ENCODE results near the gene SH3BP5L.

The SH3BP5L gene

DNA sequence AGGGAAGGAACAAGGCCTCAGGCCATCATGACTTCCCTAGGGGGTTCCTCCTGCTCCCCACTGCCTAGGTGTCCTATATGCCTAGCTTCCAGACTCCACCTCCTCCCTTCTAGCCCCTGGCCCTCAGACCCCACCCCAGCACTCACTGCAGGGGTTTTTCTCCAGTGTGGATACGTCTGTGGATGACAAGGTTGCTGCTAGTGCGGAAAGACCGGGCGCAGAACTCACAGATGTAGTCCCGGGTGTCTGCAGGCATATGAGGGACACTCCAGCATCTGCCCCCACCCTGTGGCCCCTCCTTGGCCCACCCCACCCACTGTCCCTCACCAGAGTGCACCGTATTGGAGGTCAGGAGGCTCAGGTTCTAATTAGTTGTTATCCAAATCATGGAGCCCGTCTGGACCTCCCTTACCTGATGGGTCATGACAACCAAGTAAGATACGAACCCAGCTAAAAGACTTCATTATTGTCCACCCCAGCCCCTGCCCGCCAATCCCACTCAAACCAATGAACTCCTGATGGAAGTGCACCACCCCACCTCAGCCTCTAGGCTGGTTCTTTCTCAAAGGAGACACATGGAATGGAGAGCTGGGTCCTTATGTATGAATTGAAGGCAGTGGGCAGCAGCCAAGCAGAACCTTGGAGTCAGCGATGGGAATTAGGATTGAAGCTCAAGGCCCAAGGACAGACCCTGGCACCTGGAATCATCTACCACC lies 25.0 kb upstream of the SH3BP5L start:
- H3K9me3 ChIP-seq (ENCODE audit: control insufficient read depth in 2 of 2, low read length in 2 of 2), result no peaks in the 10 kb centered on the region
- H3K9ac ChIP-seq (ENCODE audit: low read length in 2 of 2), result no peak overlapping the region
- H3K36me3 ChIP-seq (ENCODE audit: control insufficient read depth in 2 of 2, insufficient read depth in 2 of 2, low read length in 2 of 2), result peaks cover 53 to 62% of the 10 kb centered on the region in 2 donors
- H3K4me1 ChIP-seq (ENCODE audit: control insufficient read depth, insufficient read depth, low read length), result peaks cover 3% of the 10 kb centered on the region
- no peaks in the 10 kb centered on the region for H3K27me3 ChIP-seq (ENCODE audit: control insufficient read depth in 1 of 2, insufficient read depth in 2 of 2, low read length in 2 of 2)
- H3K27ac ChIP-seq (ENCODE audit: low read length), result no peak overlapping the region
- no peak overlapping the region for H3K4me3 ChIP-seq (ENCODE audit: low read length in 2 of 2)

DNA sequence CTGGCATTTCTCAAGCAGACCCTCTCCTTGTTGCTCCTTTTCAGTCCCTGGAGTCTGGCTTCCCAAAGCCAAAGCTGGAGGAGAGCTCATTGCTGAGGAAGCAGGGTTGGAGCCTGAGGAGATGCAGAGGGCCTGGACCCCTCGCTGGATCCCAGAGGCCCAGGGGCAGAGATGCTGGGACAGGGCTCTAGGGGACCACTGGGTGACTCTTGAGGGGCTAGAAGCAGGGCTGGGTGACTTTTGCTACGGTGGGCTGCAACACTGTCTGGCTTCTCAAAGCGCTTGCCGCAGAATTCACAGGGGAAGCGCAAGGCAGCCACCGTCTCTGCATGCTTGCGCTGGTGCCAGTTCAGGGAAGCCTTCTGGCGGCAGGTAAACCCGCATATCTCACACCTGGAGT lies 24.4 kb upstream of the SH3BP5L start:
- no peak overlapping the region for H3K27ac ChIP-seq (ENCODE audit: low read length)
- peaks cover 58 to 64% of the 10 kb centered on the region in 2 donors for H3K36me3 ChIP-seq (ENCODE audit: control insufficient read depth in 2 of 2, insufficient read depth in 2 of 2, low read length in 2 of 2)
- H3K4me3 ChIP-seq (ENCODE audit: low read length in 2 of 2), result no peak overlapping the region
- H3K9me3 ChIP-seq (ENCODE audit: control insufficient read depth in 2 of 2, low read length in 2 of 2), result no peaks in the 10 kb centered on the region
- H3K27me3 ChIP-seq (ENCODE audit: control insufficient read depth in 1 of 2, insufficient read depth in 2 of 2, low read length in 2 of 2), result no peaks in the 10 kb centered on the region
- H3K4me1 ChIP-seq (ENCODE audit: control insufficient read depth, insufficient read depth, low read length), result peaks cover 3% of the 10 kb centered on the region
- H3K9ac ChIP-seq (ENCODE audit: low read length in 2 of 2), result no peak overlapping the region

DNA sequence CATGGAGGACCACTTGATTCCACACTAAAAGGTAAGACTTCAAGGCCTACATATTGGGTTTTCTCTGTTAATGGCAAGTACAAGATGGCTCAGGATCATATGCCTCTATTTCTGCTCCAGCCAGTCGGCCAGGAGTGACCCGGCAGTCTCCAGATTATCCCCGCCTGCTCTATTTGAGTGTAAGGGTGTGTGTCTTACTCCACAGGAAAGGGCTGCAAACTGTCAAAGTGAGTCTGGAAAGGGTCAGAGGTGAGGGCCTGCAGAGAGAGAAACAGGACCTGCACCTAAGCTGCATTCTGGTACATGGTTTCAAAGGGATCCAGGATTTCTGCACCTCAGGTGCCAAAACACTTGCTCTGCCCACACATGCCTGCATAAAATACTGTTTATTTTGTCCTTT lies 23.9 kb upstream of the SH3BP5L start:
- H3K9me3 ChIP-seq (ENCODE audit: control insufficient read depth in 2 of 2, low read length in 2 of 2), result no peaks in the 10 kb centered on the region
- H3K4me1 ChIP-seq (ENCODE audit: control insufficient read depth, insufficient read depth, low read length), result peaks cover 3% of the 10 kb centered on the region
- peaks cover 61 to 62% of the 10 kb centered on the region in 2 donors for H3K36me3 ChIP-seq (ENCODE audit: control insufficient read depth in 2 of 2, insufficient read depth in 2 of 2, low read length in 2 of 2)
- no peak overlapping the region for H3K27ac ChIP-seq (ENCODE audit: low read length)
- no peak overlapping the region for H3K9ac ChIP-seq (ENCODE audit: low read length in 2 of 2)
- no peak overlapping the region for H3K4me3 ChIP-seq (ENCODE audit: low read length in 2 of 2)
- H3K27me3 ChIP-seq (ENCODE audit: control insufficient read depth in 1 of 2, insufficient read depth in 2 of 2, low read length in 2 of 2), result no peaks in the 10 kb centered on the region

DNA sequence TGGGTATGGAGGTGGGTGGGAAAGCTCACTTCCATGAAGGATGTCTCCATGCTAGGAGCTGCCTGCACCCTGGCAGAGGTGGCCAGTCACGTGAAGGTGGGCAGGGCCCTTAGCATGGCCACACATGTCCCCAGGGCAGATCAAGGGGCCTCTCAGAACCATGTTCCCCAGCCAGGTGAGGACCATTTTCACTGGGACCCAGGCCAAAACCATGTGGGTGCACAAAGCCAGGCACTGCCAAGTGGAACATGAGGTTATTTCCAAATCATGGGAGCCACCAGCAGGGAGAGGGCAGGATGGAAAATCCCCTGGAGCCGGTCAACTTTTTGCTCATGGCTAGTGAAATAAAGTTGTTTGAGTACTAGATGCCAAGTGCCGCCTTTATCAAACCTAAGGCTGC lies 23.4 kb upstream of the SH3BP5L start:
- Histone ChIP-seq H3K4me1 (ENCODE audit: control insufficient read depth, insufficient read depth, low read length) (peaks cover 3% of the 10 kb centered on the region), H3K4me3 (ENCODE audit: low read length in 2 of 2) (no peak overlapping the region), H3K9ac (ENCODE audit: low read length in 2 of 2) (no peak overlapping the region), H3K27me3 (ENCODE audit: control insufficient read depth in 1 of 2, insufficient read depth in 2 of 2, low read length in 2 of 2) (no peaks in the 10 kb centered on the region), H3K27ac (ENCODE audit: low read length) (no peak overlapping the region), H3K9me3 (ENCODE audit: control insufficient read depth in 2 of 2, low read length in 2 of 2) (no peaks in the 10 kb centered on the region), H3K36me3 (ENCODE audit: control insufficient read depth in 2 of 2, insufficient read depth in 2 of 2, low read length in 2 of 2) (peaks cover 61 to 64% of the 10 kb centered on the region in 2 donors)

DNA sequence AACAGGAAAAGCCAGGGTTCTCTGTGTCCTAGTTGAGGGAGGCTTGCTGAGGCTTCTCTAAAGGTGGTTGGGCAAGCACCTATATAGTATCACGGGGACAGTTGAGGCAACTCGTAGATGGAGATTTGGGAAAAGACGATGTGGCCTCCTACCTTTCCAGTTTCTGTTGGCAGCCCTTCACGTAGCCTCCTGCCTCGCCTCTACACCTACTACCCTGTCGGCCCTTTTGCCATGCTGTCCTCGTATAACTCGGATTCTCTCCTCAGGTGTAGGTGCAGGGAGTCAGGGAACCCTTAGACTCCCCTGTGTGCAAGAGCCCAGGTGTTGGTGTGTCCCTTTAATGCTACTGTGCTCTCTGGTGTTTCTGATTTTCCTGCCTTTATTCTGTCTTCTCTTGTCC lies 22.9 kb upstream of the SH3BP5L start:
- H3K36me3 ChIP-seq (ENCODE audit: control insufficient read depth in 2 of 2, insufficient read depth in 2 of 2, low read length in 2 of 2), result peaks cover 56 to 60% of the 10 kb centered on the region in 2 donors
- no peak overlapping the region for H3K4me3 ChIP-seq (ENCODE audit: low read length in 2 of 2)
- H3K9ac ChIP-seq (ENCODE audit: low read length in 2 of 2), result no peak overlapping the region
- H3K27me3 ChIP-seq (ENCODE audit: control insufficient read depth in 1 of 2, insufficient read depth in 2 of 2, low read length in 2 of 2), result no peaks in the 10 kb centered on the region
- H3K9me3 ChIP-seq (ENCODE audit: control insufficient read depth in 2 of 2, low read length in 2 of 2), result no peaks in the 10 kb centered on the region
- H3K27ac ChIP-seq (ENCODE audit: low read length), result no peak overlapping the region
- H3K4me1 ChIP-seq (ENCODE audit: control insufficient read depth, insufficient read depth, low read length), result peaks cover 3% of the 10 kb centered on the region

DNA sequence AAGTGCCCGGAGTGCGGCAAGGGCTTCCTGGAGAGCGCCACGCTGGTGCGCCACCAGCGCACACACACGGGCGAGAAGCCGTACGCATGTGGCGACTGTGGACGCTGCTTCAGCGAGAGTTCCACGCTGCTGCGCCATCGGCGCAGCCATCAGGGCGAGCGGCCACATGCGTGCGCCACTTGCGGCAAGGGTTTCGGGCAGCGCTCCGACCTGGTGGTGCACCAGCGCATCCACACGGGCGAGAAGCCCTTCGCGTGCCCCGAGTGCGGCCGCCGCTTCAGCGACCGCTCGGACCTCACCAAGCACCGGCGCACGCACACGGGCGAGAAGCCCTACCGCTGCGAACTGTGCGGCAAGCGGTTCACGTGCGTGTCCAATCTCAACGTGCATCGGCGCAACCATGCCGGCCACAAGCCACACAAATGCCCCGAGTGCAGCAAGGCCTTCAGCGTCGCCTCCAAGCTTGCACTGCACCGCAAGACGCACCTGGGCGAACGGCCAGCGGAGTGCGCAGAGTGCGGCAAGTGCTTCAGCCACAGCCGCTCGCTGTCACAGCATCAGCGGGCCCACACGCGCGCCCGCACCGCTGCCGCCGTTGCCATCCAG lies 22.3 kb upstream of the SH3BP5L start:
- peaks cover 3% of the 10 kb centered on the region for H3K4me1 ChIP-seq (ENCODE audit: control insufficient read depth, insufficient read depth, low read length)
- no peaks in the 10 kb centered on the region for H3K27me3 ChIP-seq (ENCODE audit: control insufficient read depth in 1 of 2, insufficient read depth in 2 of 2, low read length in 2 of 2)
- H3K36me3 ChIP-seq (ENCODE audit: control insufficient read depth in 2 of 2, insufficient read depth in 2 of 2, low read length in 2 of 2), result peaks cover 53 to 55% of the 10 kb centered on the region in 2 donors
- no peak overlapping the region for H3K27ac ChIP-seq (ENCODE audit: low read length)
- H3K4me3 ChIP-seq (ENCODE audit: low read length in 2 of 2), result no peak overlapping the region
- no peaks in the 10 kb centered on the region for H3K9me3 ChIP-seq (ENCODE audit: control insufficient read depth in 2 of 2, low read length in 2 of 2)
- no peak overlapping the region for H3K9ac ChIP-seq (ENCODE audit: low read length in 2 of 2)

DNA sequence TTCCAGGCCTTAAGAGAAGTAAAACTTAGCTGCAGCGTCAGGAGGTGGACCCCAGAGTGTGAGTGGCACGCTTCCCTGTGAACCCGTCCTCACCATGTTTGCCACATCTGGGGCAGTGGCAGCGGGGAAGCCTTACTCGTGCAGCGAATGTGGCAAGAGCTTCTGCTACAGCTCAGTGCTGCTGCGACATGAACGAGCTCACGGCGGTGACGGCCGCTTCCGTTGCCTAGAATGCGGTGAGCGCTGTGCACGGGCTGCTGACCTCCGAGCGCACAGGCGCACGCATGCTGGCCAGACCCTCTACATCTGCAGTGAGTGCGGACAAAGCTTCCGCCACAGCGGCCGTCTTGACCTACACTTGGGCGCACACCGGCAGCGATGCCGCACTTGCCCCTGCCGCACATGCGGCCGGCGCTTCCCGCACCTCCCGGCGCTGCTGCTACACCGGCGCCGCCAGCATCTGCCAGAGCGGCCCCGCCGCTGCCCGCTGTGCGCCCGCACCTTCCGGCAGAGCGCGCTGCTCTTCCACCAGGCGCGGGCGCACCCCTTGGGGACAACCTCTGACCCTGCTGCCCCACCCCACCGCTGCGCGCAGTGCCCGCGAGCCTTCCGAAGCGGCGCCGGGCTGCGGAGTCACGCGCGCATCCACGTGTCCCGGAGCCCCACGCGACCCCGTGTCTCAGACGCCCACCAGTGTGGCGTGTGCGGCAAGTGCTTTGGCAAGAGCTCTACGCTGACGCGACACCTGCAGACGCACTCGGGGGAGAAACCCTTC lies 21.7 kb upstream of the SH3BP5L start:
- Histone ChIP-seq H3K36me3 (ENCODE audit: control insufficient read depth in 2 of 2, insufficient read depth in 2 of 2, low read length in 2 of 2) (peaks cover 53 to 55% of the 10 kb centered on the region in 2 donors), H3K4me1 (ENCODE audit: control insufficient read depth, insufficient read depth, low read length) (peaks cover 9% of the 10 kb centered on the region), H3K4me3 (ENCODE audit: low read length in 2 of 2) (no peak overlapping the region), H3K9ac (ENCODE audit: low read length in 2 of 2) (no peak overlapping the region), H3K27me3 (ENCODE audit: control insufficient read depth in 1 of 2, insufficient read depth in 2 of 2, low read length in 2 of 2) (no peaks in the 10 kb centered on the region), H3K9me3 (ENCODE audit: control insufficient read depth in 2 of 2, low read length in 2 of 2) (no peaks in the 10 kb centered on the region), H3K27ac (ENCODE audit: low read length) (no peak overlapping the region)

DNA sequence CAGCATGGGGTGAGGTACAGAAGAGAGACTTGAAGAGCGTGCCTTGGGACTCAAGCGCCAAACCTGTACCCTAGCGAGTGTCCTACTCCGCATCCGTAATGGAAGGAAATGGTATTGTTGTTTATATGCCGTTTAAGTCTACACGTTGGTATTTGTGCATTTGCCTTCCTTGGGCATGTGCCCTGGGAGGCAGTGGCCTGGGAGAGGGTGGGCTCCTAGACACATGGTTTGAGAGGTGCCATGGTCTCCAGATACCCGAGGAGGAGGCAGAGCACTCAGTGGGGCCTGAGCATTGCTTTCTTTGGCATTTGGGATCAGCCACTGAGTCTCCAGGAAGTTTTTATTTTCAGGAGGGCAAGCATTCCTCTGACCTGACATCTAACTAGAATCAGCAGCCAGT lies 18.8 kb upstream of the SH3BP5L start:
- H3K27ac ChIP-seq (ENCODE audit: low read length), result no peak overlapping the region
- H3K36me3 ChIP-seq (ENCODE audit: control insufficient read depth in 2 of 2, insufficient read depth in 2 of 2, low read length in 2 of 2), result peaks cover 45 to 47% of the 10 kb centered on the region in 2 donors
- H3K27me3 ChIP-seq (ENCODE audit: control insufficient read depth in 1 of 2, insufficient read depth in 2 of 2, low read length in 2 of 2), result no peaks in the 10 kb centered on the region
- H3K4me1 ChIP-seq (ENCODE audit: control insufficient read depth, insufficient read depth, low read length), result peaks cover 18% of the 10 kb centered on the region
- H3K9ac ChIP-seq (ENCODE audit: low read length in 2 of 2), result no peak overlapping the region
- no peaks in the 10 kb centered on the region for H3K9me3 ChIP-seq (ENCODE audit: control insufficient read depth in 2 of 2, low read length in 2 of 2)
- no peak overlapping the region for H3K4me3 ChIP-seq (ENCODE audit: low read length in 2 of 2)

DNA sequence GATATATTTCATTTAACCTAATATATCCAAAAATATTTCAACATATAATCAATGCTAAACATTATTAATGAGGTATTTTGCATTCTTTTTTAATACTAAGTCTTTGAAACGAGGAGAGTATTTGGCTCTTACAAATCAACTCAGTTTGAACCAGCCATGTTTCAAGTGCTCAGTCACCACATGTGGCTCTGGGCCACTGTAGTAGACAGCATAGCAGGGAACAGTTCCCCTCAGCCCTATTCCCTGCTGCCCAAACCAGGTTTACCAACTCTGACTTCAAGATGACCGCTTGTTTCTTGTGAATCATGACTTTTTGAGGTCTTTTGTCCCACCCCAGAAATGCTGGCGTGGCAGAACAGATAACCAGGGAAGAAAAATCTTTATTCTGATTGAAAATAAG lies 18.0 kb upstream of the SH3BP5L start:
- H3K27ac ChIP-seq (ENCODE audit: low read length), result no peak overlapping the region
- peaks cover 21% of the 10 kb centered on the region for H3K4me1 ChIP-seq (ENCODE audit: control insufficient read depth, insufficient read depth, low read length)
- H3K4me3 ChIP-seq (ENCODE audit: low read length in 2 of 2), result no peak overlapping the region
- no peak overlapping the region for H3K9ac ChIP-seq (ENCODE audit: low read length in 2 of 2)
- H3K9me3 ChIP-seq (ENCODE audit: control insufficient read depth in 2 of 2, low read length in 2 of 2), result no peaks in the 10 kb centered on the region
- peaks cover 37 to 41% of the 10 kb centered on the region in 2 donors for H3K36me3 ChIP-seq (ENCODE audit: control insufficient read depth in 2 of 2, insufficient read depth in 2 of 2, low read length in 2 of 2)
- no peaks in the 10 kb centered on the region for H3K27me3 ChIP-seq (ENCODE audit: control insufficient read depth in 1 of 2, insufficient read depth in 2 of 2, low read length in 2 of 2)

DNA sequence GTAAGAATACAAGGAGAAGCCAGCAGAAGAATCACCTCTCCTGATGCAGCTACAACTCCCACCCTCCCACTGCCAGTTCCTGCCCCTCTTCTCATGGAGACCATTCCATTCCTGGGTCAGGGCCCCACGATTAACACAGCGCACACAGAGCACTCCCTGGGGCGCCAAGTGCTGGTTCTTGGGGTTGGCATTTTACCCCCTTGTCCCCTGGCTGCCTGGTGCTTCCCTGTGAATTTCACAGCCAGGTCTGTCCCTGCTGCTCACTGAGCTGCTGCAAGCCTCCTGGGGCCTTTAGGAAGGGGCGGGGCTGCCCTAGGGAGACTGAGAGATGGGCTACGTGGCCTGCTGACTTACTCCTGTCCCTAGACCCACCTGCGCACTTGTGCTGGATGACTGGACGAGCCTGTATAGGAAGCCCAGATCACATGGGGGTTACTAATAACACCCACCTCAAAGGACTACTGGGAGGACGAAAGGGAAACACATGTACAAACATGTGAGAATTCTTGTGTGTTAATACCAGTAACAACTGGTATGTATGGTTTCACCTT lies 17.1 kb upstream of the SH3BP5L start:
- Histone ChIP-seq H3K9me3 (ENCODE audit: control insufficient read depth in 2 of 2, low read length in 2 of 2) (no peaks in the 10 kb centered on the region), H3K4me3 (ENCODE audit: low read length in 2 of 2) (no peak overlapping the region), H3K27me3 (ENCODE audit: control insufficient read depth in 1 of 2, insufficient read depth in 2 of 2, low read length in 2 of 2) (no peaks in the 10 kb centered on the region), H3K27ac (ENCODE audit: low read length) (peak overlapping the region; percentile 49), H3K4me1 (ENCODE audit: control insufficient read depth, insufficient read depth, low read length) (peaks cover 21% of the 10 kb centered on the region), H3K9ac (ENCODE audit: low read length in 2 of 2) (peak overlapping the region in 1 of 2 donors; percentile 5), H3K36me3 (ENCODE audit: control insufficient read depth in 2 of 2, insufficient read depth in 2 of 2, low read length in 2 of 2) (peaks cover 30 to 33% of the 10 kb centered on the region in 2 donors)
